Measurements from ENCODE around the gene DENND1A. TPM values are rescaled to one million over a fixed set of nuclear protein-coding genes. Genes with fewer than 3 reads are reported as not detected.
A peak's percentile ranks its signal among the peaks of the same experiment; 100 is the strongest.

The DENND1A gene
- total and polyA plus RNA-seq, 11 donors: 9.8 to 24.0 (median 14.7) TPM

DNA sequence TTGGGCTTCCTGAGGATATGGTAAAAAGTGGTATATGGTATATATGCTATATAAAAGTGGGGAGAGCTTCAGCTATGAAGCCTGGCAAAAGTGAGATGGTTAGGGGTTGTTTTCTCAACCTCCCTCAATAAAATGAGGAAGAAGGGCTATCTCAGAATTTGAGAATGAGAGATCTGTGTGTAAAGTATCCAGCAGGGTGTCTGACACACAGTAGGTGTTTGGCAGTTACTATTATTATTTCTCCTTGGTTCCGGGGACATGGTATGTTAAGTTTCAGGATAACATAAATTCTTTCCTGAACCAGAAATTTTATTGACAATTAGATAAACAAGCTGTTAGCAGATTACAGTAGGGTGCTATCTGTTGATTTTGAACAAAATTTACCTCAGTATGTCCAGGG is 94.1 kb downstream of the DENND1A start:
- Histone ChIP-seq H3K9me3 (peaks cover 0 to 10% (median 0%) of the 10 kb centered on the region in 12 donors), H3K4me3 (no peak overlapping the region), H3K27me3 (no peaks in the 10 kb centered on the region), H3K4me1 (peaks cover 0 to 30% (median 7%) of the 10 kb centered on the region in 12 donors), H3K36me3 (no peaks in the 10 kb centered on the region), H3K27ac (peak overlapping the region in 1 of 12 donors; percentile 77)
- TF ChIP-seq CTCF (IDR thresholded peaks at IDR 0.05): no peak
- intact Hi-C loops (cut with DNase I): loop anchor here in 1 of 10 donors (10.0 kb wide), 1 partner anchor 81 kb away; no protein-coding TSS in a partner anchor
- 35 to 92% (median 90%) methylated on average over 1 of the region's 1 CpG for WGBS, 4 donors
- ATAC-seq (no peak), DNase-seq (no peak)

DNA sequence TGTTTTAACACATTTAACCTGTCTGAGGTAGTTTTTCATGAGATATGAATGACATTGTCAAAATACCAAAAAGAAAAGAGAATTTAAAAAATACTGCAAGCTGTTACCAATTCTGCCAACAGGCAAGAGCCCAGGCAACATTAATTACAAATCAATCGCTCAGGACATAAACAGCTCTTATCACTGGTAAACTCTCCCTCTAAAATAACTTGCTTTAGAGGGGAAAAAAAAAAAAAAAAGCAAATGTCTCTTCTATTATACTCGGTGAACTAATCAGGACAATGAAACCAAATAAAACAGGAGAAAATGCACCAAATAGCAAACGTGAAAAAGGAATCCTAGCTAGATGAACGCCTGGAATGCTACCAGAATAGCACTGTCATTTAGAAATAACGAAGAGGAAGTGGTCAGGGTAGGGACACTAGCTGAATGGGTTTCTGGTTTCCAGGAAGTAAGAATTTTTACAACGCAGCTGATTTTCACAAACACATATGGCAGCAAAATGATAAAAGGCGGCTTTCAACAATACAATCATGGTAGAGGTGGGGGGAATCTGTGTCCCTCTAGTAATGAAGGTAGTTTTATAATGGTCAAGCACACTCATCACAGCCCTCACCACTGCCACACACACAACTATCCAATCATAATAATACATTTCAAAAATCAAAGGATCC is 94.9 kb downstream of the DENND1A start:
- no peaks in the 10 kb centered on the region for H3K36me3 ChIP-seq
- no peak for DNase-seq
- H3K4me3 ChIP-seq: peak overlapping the region in 6 of 12 donors; percentile 8 to 30 (median 24)
- TF ChIP-seq CTCF (IDR thresholded peaks at IDR 0.05) (no peak), POLR2A (IDR thresholded peaks at IDR 0.05) (no peak)
- H3K9me3 ChIP-seq: peaks cover 0 to 15% (median 0%) of the 10 kb centered on the region in 12 donors
- intact Hi-C loops (cut with DNase I): loop anchor here in 1 of 10 donors (10.0 kb wide), 1 partner anchor 80 kb away; no protein-coding TSS in a partner anchor
- H3K4me1 ChIP-seq: peaks cover 0 to 30% (median 7%) of the 10 kb centered on the region in 12 donors
- 31 to 44% (median 40%) methylated on average over 7 of the region's 7 CpGs for WGBS, 4 donors
- peak in 3 of 4 donors; percentile 60 to 76 (median 75) for ATAC-seq
- H3K27ac ChIP-seq: peak overlapping the region in 2 of 12 donors; percentile 36 to 77
- H3K27me3 ChIP-seq: no peaks in the 10 kb centered on the region

GRCh38 chr9:123834218-123834888 is 95.6 kb downstream of the DENND1A start:
- intact Hi-C loops (cut with DNase I): loop anchor here in 1 of 10 donors (10.0 kb wide), 1 partner anchor 80 kb away; no protein-coding TSS in a partner anchor
- Histone ChIP-seq H3K4me3 (peak overlapping the region in 5 of 12 donors; percentile 12 to 30 (median 26)), H3K27ac (peak overlapping the region in 2 of 12 donors; percentile 36 to 77), H3K27me3 (no peaks in the 10 kb centered on the region), H3K36me3 (no peaks in the 10 kb centered on the region), H3K4me1 (peaks cover 0 to 30% (median 7%) of the 10 kb centered on the region in 12 donors), H3K9me3 (peaks cover 0 to 22% (median 1%) of the 10 kb centered on the region in 12 donors)
- DNase-seq (no peak), ATAC-seq (no peak)
- TF ChIP-seq POLR2A (IDR thresholded peaks at IDR 0.05) (no peak), CTCF (IDR thresholded peaks at IDR 0.05) (no peak)
- 60 to 65% (median 63%) methylated on average over 7 of the region's 7 CpGs for WGBS, 4 donors

All from heart left ventricle (tissue), 16 donors.